Measurements from ENCODE around the gene POU3F1.

Gene POU3F1

DNA sequence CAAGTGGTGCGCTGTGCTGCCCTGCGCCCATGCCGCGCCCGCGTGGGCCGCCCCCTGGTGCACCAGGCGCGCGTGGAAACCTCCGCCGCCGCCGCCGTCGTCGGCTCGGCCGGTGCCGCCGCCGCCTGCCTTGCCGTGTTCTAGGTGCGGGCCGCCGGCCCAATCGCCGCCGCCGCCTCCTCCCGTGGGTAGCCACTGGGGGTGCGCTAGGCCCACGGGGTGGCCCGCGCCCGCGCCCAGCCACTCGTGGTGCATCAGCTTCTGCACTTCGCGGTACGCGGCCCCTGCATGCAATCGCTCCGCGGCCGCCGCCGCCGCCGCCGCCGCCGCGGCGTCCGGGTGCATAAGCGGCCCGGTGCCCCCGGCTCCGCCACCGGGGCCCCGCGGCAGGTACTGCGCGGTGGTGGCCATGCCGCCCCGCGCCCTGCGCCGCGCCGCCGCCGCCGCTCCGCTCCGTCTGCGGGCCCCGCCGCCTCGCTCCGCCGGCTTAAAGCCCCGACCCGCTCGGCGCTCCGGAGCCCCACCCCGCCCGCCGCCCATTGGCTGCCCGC, at the start of gene POU3F1:
POU3F1 (minus strand) TSS at position 461 of the 551 bp plus-strand sequence; CDS start at position 411, 50 bp downstream.
- TF ChIP-seq, protein P1, sequence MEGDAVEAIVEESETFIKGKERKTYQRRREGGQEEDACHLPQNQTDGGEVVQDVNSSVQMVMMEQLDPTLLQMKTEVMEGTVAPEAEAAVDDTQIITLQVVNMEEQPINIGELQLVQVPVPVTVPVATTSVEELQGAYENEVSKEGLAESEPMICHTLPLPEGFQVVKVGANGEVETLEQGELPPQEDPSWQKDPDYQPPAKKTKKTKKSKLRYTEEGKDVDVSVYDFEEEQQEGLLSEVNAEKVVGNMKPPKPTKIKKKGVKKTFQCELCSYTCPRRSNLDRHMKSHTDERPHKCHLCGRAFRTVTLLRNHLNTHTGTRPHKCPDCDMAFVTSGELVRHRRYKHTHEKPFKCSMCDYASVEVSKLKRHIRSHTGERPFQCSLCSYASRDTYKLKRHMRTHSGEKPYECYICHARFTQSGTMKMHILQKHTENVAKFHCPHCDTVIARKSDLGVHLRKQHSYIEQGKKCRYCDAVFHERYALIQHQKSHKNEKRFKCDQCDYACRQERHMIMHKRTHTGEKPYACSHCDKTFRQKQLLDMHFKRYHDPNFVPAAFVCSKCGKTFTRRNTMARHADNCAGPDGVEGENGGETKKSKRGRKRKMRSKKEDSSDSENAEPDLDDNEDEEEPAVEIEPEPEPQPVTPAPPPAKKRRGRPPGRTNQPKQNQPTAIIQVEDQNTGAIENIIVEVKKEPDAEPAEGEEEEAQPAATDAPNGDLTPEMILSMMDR (IDR thresholded peaks at IDR 0.05; ENCODE audit: low read depth, low read length, missing control alignments) = no peak
- in situ Hi-C loops (cut with HindIII; ENCODE audit: low sequenced_read_pairs) = no loop called here
- H3K4me3 ChIP-seq (ENCODE audit: low read depth, low read length) = peak within 1 kb of the TSS; percentile 44
- DNase-seq (ENCODE audit: low read depth) = no peak

DNA sequence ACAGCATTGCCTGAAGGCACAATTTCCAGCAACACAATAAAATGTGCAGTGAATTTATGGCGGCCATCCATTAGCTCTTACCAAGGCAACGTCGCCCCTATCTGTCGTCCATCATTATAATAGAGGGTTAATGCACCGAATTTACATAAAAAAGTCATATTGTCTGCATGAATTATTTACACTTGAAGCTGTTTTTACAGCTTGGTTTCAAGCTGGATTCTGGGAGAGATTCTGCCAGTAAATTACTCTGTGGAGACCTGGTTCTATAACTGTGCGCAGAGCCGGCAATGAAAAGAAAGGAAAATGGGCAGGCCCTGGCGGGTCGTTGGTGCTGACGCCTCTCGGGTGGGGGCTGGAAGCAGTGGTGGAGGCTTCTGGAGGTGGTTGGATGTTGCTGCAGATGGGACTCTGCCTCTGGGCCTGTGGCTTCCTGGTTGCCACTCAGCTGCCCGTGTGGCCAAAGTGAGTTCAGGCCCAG, 48.9 kb upstream of the POU3F1 start:
- TF ChIP-seq, protein P1 (IDR thresholded peaks at IDR 0.05; ENCODE audit: low read depth, low read length, missing control alignments) = no peak
- in situ Hi-C loops (cut with HindIII; ENCODE audit: low sequenced_read_pairs) = no loop called here
- no peak overlapping the region for H3K4me3 ChIP-seq (ENCODE audit: low read depth, low read length)
- no peak for DNase-seq (ENCODE audit: low read depth)

DNA sequence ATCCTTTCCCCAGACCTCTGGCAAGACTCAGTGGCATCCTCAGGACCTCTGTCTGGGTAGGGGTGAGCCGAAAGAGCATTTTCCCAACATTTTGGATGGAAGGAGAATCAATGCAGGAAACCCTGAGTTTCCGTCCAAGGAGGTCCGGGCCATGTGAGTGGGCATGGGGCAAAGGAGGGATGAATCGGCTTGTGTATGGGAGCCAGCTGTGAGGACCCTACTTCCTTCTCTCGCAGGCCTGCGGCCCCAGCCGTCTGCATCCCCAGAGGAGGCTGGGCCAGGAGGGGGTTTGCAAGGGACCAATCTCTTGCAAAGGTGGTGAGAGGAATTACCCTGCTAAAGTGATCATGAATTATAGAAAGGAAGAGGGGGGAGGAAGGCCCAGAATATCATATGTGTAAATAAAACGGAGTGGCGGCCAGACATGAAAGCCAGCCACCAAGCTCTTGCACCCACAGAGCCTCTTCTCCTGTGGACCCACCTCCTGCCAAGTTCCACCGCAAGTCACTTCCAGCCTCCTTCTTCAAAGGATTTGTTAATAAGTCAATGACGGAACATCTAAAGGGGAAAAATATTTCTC, 48.2 kb upstream of the POU3F1 start:
- TF ChIP-seq, protein P1 (IDR thresholded peaks at IDR 0.05; ENCODE audit: low read depth, low read length, missing control alignments) = no peak
- no peak for DNase-seq (ENCODE audit: low read depth)
- in situ Hi-C loops (cut with HindIII; ENCODE audit: low sequenced_read_pairs) = no loop called here

DNA sequence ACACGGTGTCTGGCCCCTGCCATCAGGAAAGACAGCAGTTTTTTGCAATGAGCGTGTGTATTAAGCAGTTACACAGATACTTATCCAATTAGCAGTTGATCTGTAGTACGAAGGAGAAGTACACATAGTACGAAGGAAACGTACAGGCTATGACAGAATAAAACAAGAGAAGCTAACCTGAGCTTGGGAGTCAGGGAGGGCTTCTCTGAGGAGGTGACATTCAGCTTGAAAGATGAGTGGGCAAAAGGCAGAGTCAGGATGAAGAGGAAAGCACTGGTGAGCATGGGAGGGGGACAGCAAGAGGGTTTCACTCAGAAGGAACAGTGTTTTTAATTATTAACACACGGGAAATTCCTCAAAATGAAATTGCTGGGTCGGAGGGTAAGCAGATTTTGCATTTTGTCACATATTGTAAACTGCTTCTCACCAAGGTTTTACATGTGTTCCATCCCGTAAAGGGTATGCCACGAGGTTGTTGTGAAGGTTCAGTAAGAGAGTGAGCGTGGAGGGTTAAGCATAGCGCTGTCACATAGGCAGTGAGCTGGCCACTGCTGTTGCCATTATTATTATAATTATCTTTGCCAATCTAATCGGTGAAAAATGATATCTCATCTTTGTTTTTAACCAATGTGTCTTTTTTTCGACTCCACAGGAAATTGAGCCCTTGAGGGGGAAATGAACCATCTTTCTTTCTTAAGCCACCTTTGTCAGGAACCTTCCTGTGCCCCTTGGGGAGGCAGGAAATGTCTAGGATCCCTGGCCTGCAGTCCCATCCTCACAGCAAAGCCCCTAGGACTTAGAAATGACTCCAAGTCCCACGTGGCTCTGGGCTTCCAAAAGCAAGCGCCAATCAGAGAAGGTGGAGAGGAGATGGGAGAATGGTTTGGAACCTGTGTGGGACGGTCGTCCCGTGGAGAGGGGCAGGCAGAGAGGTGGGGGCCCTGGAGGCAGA, 47.3 kb upstream of the POU3F1 start:
- H3K4me3 ChIP-seq (ENCODE audit: low read depth, low read length) = no peak overlapping the region
- DNase-seq (ENCODE audit: low read depth) = no peak
- TF ChIP-seq, protein P1 (IDR thresholded peaks at IDR 0.05; ENCODE audit: low read depth, low read length, missing control alignments) = no peak
- in situ Hi-C loops (cut with HindIII; ENCODE audit: low sequenced_read_pairs) = no loop called here

More for the DNA sequence above, 48.2 kb upstream of the POU3F1 start:
- no peak overlapping the region for H3K4me3 ChIP-seq (ENCODE audit: low read depth, low read length)

DNA sequence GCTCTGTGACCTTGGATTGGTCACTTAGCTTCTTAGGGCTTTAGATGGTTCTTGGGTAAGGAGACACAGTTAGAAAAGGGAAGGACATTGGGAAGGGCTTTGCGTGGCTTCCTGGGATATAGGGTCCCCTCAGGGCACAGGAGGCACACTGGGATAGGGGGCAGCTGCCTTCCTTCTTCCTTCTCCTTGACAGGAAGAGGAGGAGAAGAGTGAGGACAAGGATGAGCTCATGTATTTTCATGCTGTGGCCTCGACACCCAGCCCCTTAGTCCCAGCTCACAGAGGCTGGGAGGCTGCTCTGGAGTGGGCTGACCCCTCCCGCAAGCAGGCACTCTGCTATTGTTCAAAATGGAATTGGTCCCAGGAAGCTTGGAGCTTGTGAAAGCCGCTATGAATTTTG, 45.7 kb upstream of the POU3F1 start:
- H3K4me3 ChIP-seq (ENCODE audit: low read depth, low read length) = no peak overlapping the region
- TF ChIP-seq, protein P1 (IDR thresholded peaks at IDR 0.05; ENCODE audit: low read depth, low read length, missing control alignments) = no peak
- in situ Hi-C loops (cut with HindIII; ENCODE audit: low sequenced_read_pairs) = no loop called here
- no peak for DNase-seq (ENCODE audit: low read depth)

DNA sequence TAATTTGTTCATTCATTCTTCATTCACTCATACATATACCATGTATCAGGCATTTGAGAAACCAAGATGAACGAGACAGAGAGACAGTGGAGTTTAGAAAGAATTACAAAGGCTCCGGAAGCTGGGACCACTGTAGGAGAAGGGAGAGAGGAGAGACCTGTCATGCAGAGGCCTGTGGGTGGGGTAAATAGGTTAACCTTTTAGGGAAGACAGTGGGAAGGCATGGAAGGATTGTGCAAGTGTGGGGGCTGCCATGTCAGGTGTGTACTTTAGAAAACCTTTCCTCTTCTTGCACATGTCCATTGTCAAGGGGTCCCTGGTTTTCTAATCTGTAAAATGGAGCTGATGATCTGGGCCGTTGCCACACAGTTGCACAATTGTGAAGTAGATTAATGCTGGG, 44.2 kb upstream of the POU3F1 start:
- no peak for DNase-seq (ENCODE audit: low read depth)
- no peak overlapping the region for H3K4me3 ChIP-seq (ENCODE audit: low read depth, low read length)
- TF ChIP-seq, protein P1 (IDR thresholded peaks at IDR 0.05; ENCODE audit: low read depth, low read length, missing control alignments) = no peak
- in situ Hi-C loops (cut with HindIII; ENCODE audit: low sequenced_read_pairs) = no loop called here
